Measurements from ENCODE around the gene SPINT3.

GRCh38 chr20:45462711-45463509 is 52.5 kb downstream of the SPINT3 start:
- no peak for TF ChIP-seq ARNTL (CRISPR knock-in tag; IDR thresholded peaks at IDR 0.05; ENCODE audit: borderline replicate concordance, low read depth)
- TF ChIP-seq POU6F1 (CRISPR knock-in tag; IDR thresholded peaks at IDR 0.05; ENCODE audit: borderline replicate concordance, low read depth), result no peak
- no peak for TF ChIP-seq CREB5 (CRISPR knock-in tag; IDR thresholded peaks at IDR 0.05; ENCODE audit: low read depth)
- TF ChIP-seq ZFP30 (CRISPR knock-in tag; IDR thresholded peaks at IDR 0.05), result no peak
- no peak for TF ChIP-seq TOX (CRISPR knock-in tag; IDR thresholded peaks at IDR 0.05; ENCODE audit: borderline replicate concordance)
- TF ChIP-seq CSDC2 (CRISPR knock-in tag; IDR thresholded peaks at IDR 0.05), result no peak
- TF ChIP-seq ISL1 (CRISPR knock-in tag; IDR thresholded peaks at IDR 0.05), result no peak
- no peak for TF ChIP-seq ZFP3 (CRISPR knock-in tag; IDR thresholded peaks at IDR 0.05)
- no peak for TF ChIP-seq RARB (CRISPR knock-in tag; IDR thresholded peaks at IDR 0.05)
- TF ChIP-seq ZNF70 (CRISPR knock-in tag; IDR thresholded peaks at IDR 0.05), result no peak
- no peak for TF ChIP-seq CSRNP3 (CRISPR knock-in tag; IDR thresholded peaks at IDR 0.05)

Measured in SK-N-SH treated with all-trans-retinoic acid at 6 μM for 48 hours (cell line).